ENCODE results near the gene TRIM40.
"Not testable (repeated sequence)": the region's sequence is repeated elsewhere in the genome, so short reads cannot be mapped to it uniquely, and the experiment has no call there.

Gene TRIM40

GRCh38 chr6:30165238-30165637, 29.3 kb downstream of the TRIM40 start:
- not testable (repeated sequence) for FAIRE-seq

- FAIRE-seq = no peak
Observed at GRCh38 chr6:30167101-30167500, 31.2 kb downstream of the TRIM40 start.

- no peak for FAIRE-seq
Observed at GRCh38 chr6:30168741-30169140, 32.8 kb downstream of the TRIM40 start.

- peak; percentile 89 for FAIRE-seq
Observed at GRCh38 chr6:30169658-30170614, 34.0 kb downstream of the TRIM40 start.

GRCh38 chr6:30171677-30172471, 35.9 kb downstream of the TRIM40 start:
- FAIRE-seq = no peak

- no peak for FAIRE-seq
Observed at GRCh38 chr6:30172681-30173080, 36.7 kb downstream of the TRIM40 start.

GRCh38 chr6:30175765-30176164, 39.8 kb downstream of the TRIM40 start:
- no peak for FAIRE-seq

GRCh38 chr6:30178837-30179236, 42.9 kb downstream of the TRIM40 start:
- FAIRE-seq = no peak

GRCh38 chr6:30180145-30180544, 44.2 kb downstream of the TRIM40 start:
- peak; percentile 78 for FAIRE-seq

GRCh38 chr6:30184417-30185031, 48.6 kb downstream of the TRIM40 start:
- FAIRE-seq = no peak

GRCh38 chr6:30185846-30186484, 50.0 kb downstream of the TRIM40 start:
- FAIRE-seq = no peak

GRCh38 chr6:30188541-30188940, 52.6 kb downstream of the TRIM40 start:
- FAIRE-seq = no peak

GRCh38 chr6:30192076-30192475, 56.1 kb downstream of the TRIM40 start:
- no peak for FAIRE-seq

GRCh38 chr6:30194797-30195690, 59.1 kb downstream of the TRIM40 start:
- FAIRE-seq = no peak

- FAIRE-seq = no peak
Observed at GRCh38 chr6:30195951-30196350, 60.0 kb downstream of the TRIM40 start.

- FAIRE-seq = no peak
Observed at GRCh38 chr6:30196376-30196775, 60.4 kb downstream of the TRIM40 start.

Data from G401.6 (cell line).